B cell (primary cell): Measurements from ENCODE around the gene NAA80. TPM values are rescaled to one million over a fixed set of nuclear protein-coding genes. Genes with fewer than 3 reads are reported as not detected.

Experiments used
- ATAC-seq: fragments of 200-7000 bp; cut with Tn5 transposase; one replicate; pipeline ENCODE4 v1.10.0; 2021; ENCODE audit warnings: low read depth, mild to moderate bottlenecking, moderate number of reproducible peaks, moderate library complexity
- CTCF ChIA-PET: fragments of 350-600 bp; sonication (Branson Sonifier 250); formaldehyde crosslinking; loops from one replicate; lab custom pipeline; 2021; ENCODE audit warnings: antibody characterized with exemption, inconsistent platforms; lab: Charles Lee
- POLR2A ChIA-PET: fragments of 350-600 bp; sonication (Branson Sonifier 250); formaldehyde crosslinking; loops from one replicate; lab custom pipeline; 2021; ENCODE audit warnings: antibody characterized with exemption; lab: Charles Lee
- DNase-seq: peaks from one replicate; pipeline ENCODE4 v3.0.0; 2013
- H2AFZ ChIP-seq: 2 replicates; pipeline ENCODE4 v1.6.1; 2012; ENCODE audit warnings: mild to moderate bottlenecking, low read depth, low read length; ENCODE audit not compliant: insufficient read depth, poor library complexity, severe bottlenecking
- H3K27ac ChIP-seq, 2 donors: 1 replicate in 1 of 2; 2 replicates in 1 of 2; pipeline ENCODE4 v1.5.1; 2012 to 2013; ENCODE audit warnings: low read length in 2 of 2, mild to moderate bottlenecking in 2 of 2, moderate library complexity in 1 of 2
- H3K27me3 ChIP-seq, 4 experiments: fragments of 200-600 bp in 1 of 4; sonication (generic) in 1 of 4; replicated peaks in 1 of 4; 1 replicate in 2 of 4; 2 replicates in 2 of 4; pipeline versions ENCODE4 v1.6.1 to v1.7.0; 2013 to 2016; ENCODE audit warnings: low read length in 3 of 4, mild to moderate bottlenecking in 2 of 4, mixed read lengths in 1 of 4, moderate library complexity in 1 of 4; ENCODE audit not compliant: insufficient read depth in 4 of 4, control insufficient read depth in 3 of 4; ENCODE audit errors: control extremely low read depth in 1 of 4
- H3K36me3 ChIP-seq, 2 experiments: replicated peaks in 1 of 2; 1 replicate in 1 of 2; 2 replicates in 1 of 2; pipeline versions ENCODE4 v1.6.1 to v1.7.1; 2013; ENCODE audit warnings: low read length in 1 of 2; ENCODE audit not compliant: insufficient read depth in 2 of 2, control insufficient read depth in 1 of 2; ENCODE audit errors: control extremely low read depth in 1 of 2, extremely low read depth in 1 of 2
- H3K4me1 ChIP-seq, 2 donors: fragments of 200-600 bp in 1 of 2; sonication (generic) in 1 of 2; 1 replicate in 1 of 2; 2 replicates in 1 of 2; pipeline versions ENCODE4 v1.5.1 to v1.6.1; 2013 to 2017; ENCODE audit warnings: low read length in 2 of 2; ENCODE audit not compliant: control insufficient read depth in 2 of 2, insufficient read depth in 2 of 2
- H3K4me2 ChIP-seq: replicated peaks from 2 replicates; pipeline ENCODE3; 2012; ENCODE audit warnings: mild to moderate bottlenecking, low read depth, low read length; ENCODE audit not compliant: poor library complexity, severe bottlenecking
- H3K4me3 ChIP-seq, 5 experiments: fragments of 200-600 bp in 1 of 5; sonication (generic) in 1 of 5; 1 replicate in 3 of 5; 2 replicates in 2 of 5; pipeline versions ENCODE4 v1.5.1 to v1.7.0; 2011 to 2016; ENCODE audit warnings: low read length in 4 of 5, mild to moderate bottlenecking in 4 of 5, low read depth in 2 of 5, control low read depth in 1 of 5, moderate library complexity in 1 of 5; ENCODE audit not compliant: insufficient read depth in 1 of 5; ENCODE audit errors: control extremely low read depth in 1 of 5, extremely low read depth in 1 of 5
- H3K79me2 ChIP-seq: fragments of 200-600 bp; sonication (generic); one replicate; pipeline ENCODE4 v1.6.0; 2016; ENCODE audit warnings: low read length; ENCODE audit not compliant: control insufficient read depth, insufficient read depth
- H3K9ac ChIP-seq: fragments of 200-600 bp; sonication (generic); 2 replicates; pipeline ENCODE4 v1.6.1; 2017; ENCODE audit warnings: mild to moderate bottlenecking, low read length, moderate library complexity
- H3K9me3 ChIP-seq, 3 donors: one replicate each; pipeline versions ENCODE4 v1.6.1 to v1.7.1; 2013; ENCODE audit warnings: low read length in 2 of 3; ENCODE audit not compliant: control insufficient read depth in 2 of 3, insufficient read depth in 1 of 3; ENCODE audit errors: control extremely low read depth in 1 of 3
- H4K20me1 ChIP-seq: 2 replicates; pipeline ENCODE4 v1.6.0; 2012; ENCODE audit warnings: mild to moderate bottlenecking, low read length; ENCODE audit not compliant: insufficient read depth, control insufficient read depth, poor library complexity, severe bottlenecking
- H3K27ac Mint-ChIP-seq: one replicate; pipeline ENCODE4 v1.8.0; 2021; ENCODE audit warnings: mixed read lengths
- H3K27me3 Mint-ChIP-seq: one replicate; pipeline ENCODE4 v1.8.0; 2021; ENCODE audit warnings: mixed read lengths
- H3K4me1 Mint-ChIP-seq: one replicate; pipeline ENCODE4 v1.8.0; 2021; ENCODE audit warnings: mixed read lengths
- H3K4me3 Mint-ChIP-seq: one replicate; pipeline ENCODE4 v1.8.0; 2021; ENCODE audit warnings: mixed read lengths
- H3K9me3 Mint-ChIP-seq: one replicate; pipeline ENCODE4 v1.8.0; 2022; ENCODE audit warnings: mixed read lengths; ENCODE audit not compliant: insufficient read depth
- EZH2 ChIP-seq: IDR thresholded peaks from 2 replicates; pipeline ENCODE4 v1.6.1; 2012; ENCODE audit warnings: borderline replicate concordance, low read depth, mild to moderate bottlenecking, moderate library complexity, low read length; ENCODE audit not compliant: insufficient read depth, poor library complexity, severe bottlenecking
- WGBS: methylation state at CpG from one replicate; pipeline ENCODE4 v1.1.5; 2013; ENCODE audit warnings: missing lambda C conversion rate; ENCODE audit not compliant: insufficient coverage; 5-methylcytosine and 5-hydroxymethylcytosine counted together
- intact Hi-C: fragments of 100-400 bp; cut with micrococcal nuclease; formaldehyde crosslinking; loops from one replicate; pipeline ENCODE4 v1.10.0; 2022
- polyA minus RNA-seq: library from RNA; depleted of rRNA, polyadenylated mRNA; stranded (reverse); fragments of >200 nt; gene quantifications from 2 replicates; pipeline ENCODE4 v1.2.3, GENCODE V29; 2012
- polyA plus RNA-seq: library from polyadenylated mRNA; depleted of rRNA; stranded (reverse); fragments of >200 nt; gene quantifications from 2 replicates; pipeline ENCODE4 v1.2.3, GENCODE V29; 2012
- total RNA-seq, 2 donors: library from RNA; stranded (reverse); fragments of 120-200 nt in 1 of 2; gene quantifications; 1 replicate in 1 of 2; 2 replicates in 1 of 2; pipeline versions ENCODE4 v1.2.3 to v1.2.4, GENCODE V29; 2013 to 2022
- TF ChIP-seq, protein P1 (sequence below): fragments of 200-600 bp; IDR thresholded peaks from one replicate; pipeline ENCODE4 v1.8.0; 2022; ENCODE audit warnings: antibody characterized with exemption, mild to moderate bottlenecking

The NAA80 gene, protein sequence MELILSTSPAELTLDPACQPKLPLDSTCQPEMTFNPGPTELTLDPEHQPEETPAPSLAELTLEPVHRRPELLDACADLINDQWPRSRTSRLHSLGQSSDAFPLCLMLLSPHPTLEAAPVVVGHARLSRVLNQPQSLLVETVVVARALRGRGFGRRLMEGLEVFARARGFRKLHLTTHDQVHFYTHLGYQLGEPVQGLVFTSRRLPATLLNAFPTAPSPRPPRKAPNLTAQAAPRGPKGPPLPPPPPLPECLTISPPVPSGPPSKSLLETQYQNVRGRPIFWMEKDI
- total RNA-seq: 33.8 and 37.8 TPM in 2 replicates
- 17.9 TPM for total RNA-seq (2013)
- polyA plus RNA-seq: 42.3 and 49.0 TPM in 2 replicates
- 46.4 and 50.3 TPM in 2 replicates for polyA minus RNA-seq

DNA sequence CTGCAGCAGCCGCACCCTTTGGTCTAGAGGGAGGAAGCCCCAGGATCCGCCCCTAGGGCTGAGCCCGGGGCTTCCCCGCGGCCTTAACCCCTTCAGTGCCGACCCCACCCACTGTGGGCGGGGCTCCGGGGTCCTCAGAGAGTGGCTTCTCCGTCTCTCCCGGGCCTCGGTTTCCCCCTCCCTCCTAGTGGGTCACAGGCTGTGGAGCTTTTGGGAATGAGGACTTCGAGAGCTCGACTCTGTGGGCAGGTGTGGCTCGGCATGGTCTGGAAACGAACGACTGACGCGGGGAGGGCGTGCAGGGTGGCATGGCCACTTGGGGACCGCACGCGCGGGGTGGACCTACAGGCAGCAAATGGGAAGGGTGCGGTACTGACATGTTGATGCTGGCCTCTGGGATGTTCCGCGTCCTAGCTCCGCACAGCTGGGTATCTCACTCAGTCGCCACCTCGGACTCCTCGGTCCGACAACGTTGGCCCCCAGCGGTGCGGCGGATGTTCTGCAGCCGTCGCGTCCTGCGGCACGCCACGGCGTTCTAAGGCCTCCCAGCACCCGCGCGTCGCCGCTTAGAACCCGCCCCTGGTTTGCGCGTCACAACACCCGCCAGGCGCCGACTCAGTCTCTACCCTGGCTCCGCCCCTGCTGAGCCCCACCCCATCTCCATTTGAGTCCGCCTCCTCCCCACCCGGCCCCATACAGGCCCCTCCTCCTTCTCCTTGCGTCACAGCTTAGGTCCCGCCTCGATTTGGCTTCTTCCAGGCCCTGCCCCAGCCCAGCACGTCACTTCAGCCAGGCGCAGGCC is at the start of gene NAA80, which contains the start of gene HYAL3:
Gene NAA80 (minus strand): TSS at position 570 of the 802 bp plus-strand sequence. CDS start 1,942 bp downstream, outside the sequence.
Gene HYAL3 (minus strand): TSS at position 570 of the 802 bp plus-strand sequence. CDS start 3,803 bp downstream, outside the sequence.
- under 1% methylated on average over 58 of the region's 61 CpGs for WGBS
- peaks cover 18 to 24% of the 10 kb centered on the region in 2 donors for H3K4me1 ChIP-seq
- H4K20me1 ChIP-seq: no peaks in the 10 kb centered on the region
- intact Hi-C loops: loop anchor here (1.0 to 10.0 kb wide), 7 partner anchors 22 to 1086 kb away; partner anchors contain the start of genes GNAI2, MANF, RBM6 and TMEM115
- peaks cover 0 to 4% of the 10 kb centered on the region in 2 experiments for H3K36me3 ChIP-seq
- H3K79me2 ChIP-seq: peaks cover 13% of the 10 kb centered on the region
- ATAC-seq (peak; percentile 91), DNase-seq (peak; percentile 100)
- Mint-ChIP-seq H3K4me1 (peaks cover 33% of the 10 kb centered on the region), H3K4me3 (peak within 1 kb of the TSS; percentile 100), H3K27me3 (no peaks in the 10 kb centered on the region), H3K27ac (peak within 1 kb of the TSS; percentile 100), H3K9me3 (no peaks in the 10 kb centered on the region)
- H3K27me3 ChIP-seq: no peaks in the 10 kb centered on the region
- H2AFZ ChIP-seq: peak within 1 kb of the TSS; percentile 81
- peak within 1 kb of the TSS; percentile 77 to 84 for H3K27ac ChIP-seq
- TF ChIP-seq, protein P1, sequence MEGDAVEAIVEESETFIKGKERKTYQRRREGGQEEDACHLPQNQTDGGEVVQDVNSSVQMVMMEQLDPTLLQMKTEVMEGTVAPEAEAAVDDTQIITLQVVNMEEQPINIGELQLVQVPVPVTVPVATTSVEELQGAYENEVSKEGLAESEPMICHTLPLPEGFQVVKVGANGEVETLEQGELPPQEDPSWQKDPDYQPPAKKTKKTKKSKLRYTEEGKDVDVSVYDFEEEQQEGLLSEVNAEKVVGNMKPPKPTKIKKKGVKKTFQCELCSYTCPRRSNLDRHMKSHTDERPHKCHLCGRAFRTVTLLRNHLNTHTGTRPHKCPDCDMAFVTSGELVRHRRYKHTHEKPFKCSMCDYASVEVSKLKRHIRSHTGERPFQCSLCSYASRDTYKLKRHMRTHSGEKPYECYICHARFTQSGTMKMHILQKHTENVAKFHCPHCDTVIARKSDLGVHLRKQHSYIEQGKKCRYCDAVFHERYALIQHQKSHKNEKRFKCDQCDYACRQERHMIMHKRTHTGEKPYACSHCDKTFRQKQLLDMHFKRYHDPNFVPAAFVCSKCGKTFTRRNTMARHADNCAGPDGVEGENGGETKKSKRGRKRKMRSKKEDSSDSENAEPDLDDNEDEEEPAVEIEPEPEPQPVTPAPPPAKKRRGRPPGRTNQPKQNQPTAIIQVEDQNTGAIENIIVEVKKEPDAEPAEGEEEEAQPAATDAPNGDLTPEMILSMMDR: peak; percentile 65
- no peak for TF ChIP-seq EZH2
- peak within 1 kb of the TSS; percentile 89 for H3K4me2 ChIP-seq
- peak within 1 kb of the TSS; percentile 82 for H3K9ac ChIP-seq
- no peaks in the 10 kb centered on the region for H3K9me3 ChIP-seq
- ChIA-PET POLR2A (interaction anchor here (0.5 to 2.5 kb wide), 15 partner anchors 8 to 1292 kb away, joined by 3 to 27 read pairs (median 4); partner anchors contain the start of genes CYB561D2, GNAI2, HYAL2 and NPRL2), CTCF (interaction anchor here (0.5 to 3.2 kb wide), 14 partner anchors 10 to 243 kb away, joined by 3 to 28 read pairs (median 5); partner anchors contain the start of genes CYB561D2, GNAI2, HYAL2 and NPRL2)
- peak within 1 kb of the TSS; percentile 68 to 89 (median 88) for H3K4me3 ChIP-seq
